Fibroblast of skin of right biceps (primary cell): Measurements from ENCODE around the gene RPAP2.
"Not testable (repeated sequence)": the region's sequence is repeated elsewhere in the genome, so short reads cannot be mapped to it uniquely, and the experiment has no call there.

Experiments used
- DNase-seq: peaks from one replicate; pipeline ENCODE4 v3.0.0-alpha.2; 2013

The RPAP2 gene

DNA sequence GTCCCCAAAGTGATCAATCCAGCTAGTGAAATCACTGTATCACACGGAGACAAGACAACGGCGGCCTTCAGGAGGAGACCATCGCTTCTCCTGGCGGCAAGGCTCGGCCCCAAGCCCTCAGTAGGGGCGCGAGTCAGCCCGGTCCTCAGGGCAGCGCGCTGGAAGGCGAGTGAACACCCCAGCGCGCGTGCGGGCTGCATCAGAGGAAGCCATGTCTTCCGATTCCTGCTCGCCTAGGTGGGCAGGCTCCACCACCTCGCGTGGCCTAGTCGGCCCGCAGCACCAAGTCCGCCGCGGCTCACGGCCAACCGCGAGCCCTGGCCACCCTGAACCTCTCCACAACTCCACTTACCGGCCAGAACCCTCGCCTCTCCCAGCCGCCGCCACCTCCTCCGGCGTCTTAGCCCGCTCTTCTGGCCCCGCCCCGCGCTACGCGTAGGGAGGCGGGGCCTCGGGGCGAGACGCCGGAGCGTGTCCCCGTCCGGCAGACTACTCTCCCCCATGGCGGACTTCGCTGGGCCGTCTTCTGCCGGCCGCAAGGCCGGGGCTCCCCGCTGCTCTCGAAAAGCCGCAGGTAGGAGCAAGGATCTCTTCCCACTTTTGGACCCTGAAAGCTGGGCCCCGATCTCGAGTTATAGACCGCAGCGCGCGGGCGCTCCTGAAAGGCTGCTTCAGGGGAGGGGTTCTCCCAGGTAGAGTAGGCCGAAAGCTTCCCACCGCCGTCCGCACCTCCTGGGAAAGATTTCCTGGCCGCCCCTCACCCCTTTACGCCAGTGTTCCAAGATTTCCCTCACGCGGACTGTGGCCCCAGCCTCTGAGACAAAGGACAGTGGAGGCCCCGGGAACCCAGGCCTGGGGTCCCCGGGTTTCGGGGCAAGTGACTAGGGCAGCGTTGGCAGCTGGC lies at the start of gene RPAP2, which contains the start of gene GLMN:
RPAP2 (plus strand) TSS at position 487 of the 904 bp plus-strand sequence; CDS start at position 502, 15 bp downstream.
GLMN (minus strand) TSS at position 415 of the 904 bp plus-strand sequence. CDS start 988 bp downstream, outside the sequence.
- DNase-seq, result peak; percentile 86

DNA sequence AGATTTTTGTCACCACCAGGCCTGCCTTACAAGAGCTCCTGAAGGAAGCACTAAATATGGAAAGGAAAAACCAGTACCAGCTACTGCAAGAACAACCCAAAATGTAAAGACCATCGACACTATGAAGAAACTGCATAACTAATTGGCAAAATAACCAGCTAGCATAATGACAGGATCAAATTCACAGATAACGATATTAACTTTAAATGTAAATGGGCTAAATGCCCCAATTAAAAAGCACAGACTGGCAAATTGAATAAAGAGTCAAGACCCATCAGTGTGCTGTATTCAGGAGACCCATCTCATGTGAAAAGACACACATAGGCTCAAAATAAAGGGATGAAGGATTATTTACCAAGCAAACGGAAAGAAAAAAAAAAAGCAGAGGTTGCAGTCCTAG lies 44.1 kb upstream of the RPAP2 start:
- DNase-seq, result not testable (repeated sequence)

DNA sequence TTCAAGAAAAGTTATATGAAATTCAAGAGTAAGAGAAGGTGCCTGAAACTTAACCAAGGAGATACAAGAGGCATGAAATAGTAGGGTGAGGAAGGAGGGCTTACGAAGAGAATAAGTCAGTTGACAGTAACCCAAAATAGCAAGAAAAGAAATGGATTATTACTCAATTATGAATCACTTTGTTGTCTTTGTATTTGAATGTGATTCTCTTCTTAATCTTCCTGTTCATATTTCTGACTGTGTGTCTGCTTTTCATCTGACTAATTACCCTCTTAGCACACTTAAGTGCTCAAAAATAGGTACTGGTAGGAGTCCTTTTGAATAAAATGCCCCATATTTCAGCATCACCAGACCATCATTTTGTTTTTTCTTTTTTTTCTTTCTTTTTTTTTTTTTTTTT lies 39.5 kb upstream of the RPAP2 start:
- peak; percentile 6 for DNase-seq

DNA sequence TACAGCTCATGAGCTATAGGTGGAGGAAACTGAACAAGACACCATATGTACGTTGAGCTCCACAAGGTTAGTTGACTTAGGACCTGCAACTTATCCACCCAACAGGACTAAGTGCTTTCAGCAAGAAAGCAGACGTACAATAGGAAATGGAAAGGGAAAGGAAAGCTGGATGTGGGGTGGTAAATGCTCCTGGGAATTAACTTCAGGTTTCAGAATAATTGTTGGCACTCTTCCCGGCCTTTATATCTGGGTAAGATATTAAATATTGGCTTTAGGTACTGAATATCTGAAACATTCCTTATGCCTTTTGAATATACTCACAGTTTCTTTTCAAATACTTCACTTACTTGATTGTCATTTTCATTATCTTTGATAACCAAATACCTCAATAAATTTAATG lies 36.3 kb upstream of the RPAP2 start:
- DNase-seq, result no peak

DNA sequence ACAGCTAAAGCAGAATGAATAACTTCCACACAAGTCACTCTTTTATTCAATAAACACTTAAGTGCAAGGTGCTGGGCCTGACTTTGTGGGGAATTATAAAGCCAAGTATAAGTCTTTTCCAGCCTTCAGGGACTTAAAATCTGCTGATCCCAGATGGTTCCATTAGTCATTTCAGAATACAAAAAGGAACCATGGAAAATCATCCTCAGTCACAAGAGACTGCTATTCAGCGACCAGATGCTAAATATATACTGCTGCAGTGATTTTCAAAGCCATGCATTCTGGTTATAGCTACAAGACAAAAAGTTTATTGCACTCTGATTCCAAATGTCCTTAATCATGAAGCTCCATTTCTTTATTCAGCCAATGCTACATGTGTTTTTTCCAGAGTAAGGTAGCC lies 25.8 kb upstream of the RPAP2 start:
- DNase-seq, result no peak

DNA sequence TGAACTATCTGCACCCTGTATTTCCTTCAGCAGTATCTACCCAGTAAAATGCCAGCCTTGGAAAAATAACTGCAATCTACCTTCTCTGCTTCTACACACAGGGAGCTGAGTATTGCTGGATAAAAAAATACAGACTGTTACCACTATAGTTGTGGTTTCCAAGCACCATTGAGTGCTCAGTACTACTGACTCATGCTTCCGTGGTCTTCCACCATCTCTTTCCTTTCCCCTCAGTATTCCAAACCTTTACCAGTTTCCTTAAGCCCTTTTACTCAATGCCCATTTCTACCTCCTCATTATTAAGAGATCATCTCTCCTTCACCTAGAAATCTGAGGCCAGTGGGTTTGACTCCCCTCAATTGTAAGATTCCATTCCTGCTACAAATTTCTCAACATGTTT lies 23.9 kb upstream of the RPAP2 start:
- peak; percentile 36 for DNase-seq

DNA sequence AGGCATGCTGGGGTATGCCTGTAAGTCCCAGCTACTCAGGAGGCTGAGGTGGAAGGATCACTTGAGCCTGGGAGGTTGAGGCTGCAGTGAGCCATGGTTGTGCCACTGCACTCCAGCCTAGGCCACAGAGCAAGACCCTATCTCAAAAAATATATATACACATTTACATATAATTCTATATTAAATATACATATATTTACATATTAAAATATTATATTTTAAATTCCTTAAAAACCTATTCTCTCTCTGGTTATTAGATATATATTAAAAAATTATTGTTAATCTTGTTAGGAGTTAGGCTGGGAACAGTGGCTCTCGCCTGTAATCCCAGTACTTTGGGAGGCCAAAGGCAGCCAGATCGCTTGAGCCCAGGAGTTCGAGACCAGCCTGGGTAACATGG lies 22.8 kb upstream of the RPAP2 start:
- no peak for DNase-seq

DNA sequence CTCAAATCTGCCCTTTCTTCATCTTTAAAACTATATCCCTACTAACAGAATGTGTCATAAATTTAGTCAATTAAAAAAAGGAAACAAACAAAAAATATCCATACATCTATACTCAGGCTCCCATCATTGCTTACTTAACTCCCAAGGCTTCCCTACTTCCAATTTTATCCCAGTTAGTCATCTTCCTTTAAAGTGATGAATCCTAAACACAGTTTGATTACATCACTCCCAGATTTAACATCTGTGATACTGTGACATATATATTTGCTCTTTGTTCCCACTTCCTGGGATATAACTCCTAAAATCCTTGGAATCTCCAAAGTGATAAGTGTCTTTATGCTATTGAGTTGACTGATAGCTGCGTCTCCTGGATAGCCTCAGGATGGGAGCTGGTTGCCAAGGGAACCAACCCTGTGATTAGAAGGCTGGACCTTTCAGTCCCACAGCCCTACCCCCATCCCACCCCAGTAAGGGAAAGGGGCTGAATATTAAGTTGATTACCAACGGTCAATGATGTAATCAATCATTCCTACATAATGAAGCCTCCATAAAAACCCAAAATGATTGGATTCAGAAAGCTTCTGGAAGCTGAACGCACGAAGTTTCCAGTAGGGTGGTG lies 21.6 kb upstream of the RPAP2 start:
- peak; percentile 85 for DNase-seq

DNA sequence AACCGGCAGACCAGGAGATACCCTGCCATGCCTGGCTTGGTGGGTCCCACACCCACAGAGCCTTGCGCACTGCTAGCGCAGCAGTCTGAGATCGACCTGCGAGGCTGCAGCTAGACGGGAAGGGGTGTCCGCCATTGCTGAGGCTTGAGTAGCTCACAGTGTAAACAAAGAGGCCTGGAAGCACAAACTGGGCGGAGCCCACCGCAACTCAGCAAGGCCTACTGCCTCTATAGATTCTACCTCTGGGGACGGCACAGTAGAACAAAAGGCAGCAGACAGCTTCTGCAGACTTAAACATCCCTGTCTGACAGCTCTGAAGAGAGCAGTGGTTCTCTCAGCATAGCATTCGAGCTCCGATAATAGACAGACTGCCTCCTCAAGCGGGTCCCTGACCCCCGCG lies 19.1 kb upstream of the RPAP2 start:
- not testable (repeated sequence) for DNase-seq

DNA sequence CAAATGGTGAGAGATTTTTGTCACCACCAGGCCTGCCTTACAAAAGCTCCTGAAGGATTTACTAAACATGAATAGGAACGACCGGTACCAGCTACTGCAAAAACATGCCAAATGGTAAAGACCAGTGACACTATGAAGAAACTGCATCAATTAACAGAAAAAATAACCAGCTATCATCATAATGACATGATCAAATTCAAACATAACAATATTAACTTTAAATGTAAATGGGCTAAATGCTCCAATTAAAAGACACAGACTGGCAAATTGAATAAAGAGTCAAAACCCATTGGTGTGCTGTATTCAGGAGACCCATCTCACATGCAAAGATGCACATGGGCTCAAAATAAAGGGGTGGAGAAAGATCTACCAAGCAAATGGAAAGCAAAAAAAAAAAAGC lies 17.4 kb upstream of the RPAP2 start:
- not testable (repeated sequence) for DNase-seq

DNA sequence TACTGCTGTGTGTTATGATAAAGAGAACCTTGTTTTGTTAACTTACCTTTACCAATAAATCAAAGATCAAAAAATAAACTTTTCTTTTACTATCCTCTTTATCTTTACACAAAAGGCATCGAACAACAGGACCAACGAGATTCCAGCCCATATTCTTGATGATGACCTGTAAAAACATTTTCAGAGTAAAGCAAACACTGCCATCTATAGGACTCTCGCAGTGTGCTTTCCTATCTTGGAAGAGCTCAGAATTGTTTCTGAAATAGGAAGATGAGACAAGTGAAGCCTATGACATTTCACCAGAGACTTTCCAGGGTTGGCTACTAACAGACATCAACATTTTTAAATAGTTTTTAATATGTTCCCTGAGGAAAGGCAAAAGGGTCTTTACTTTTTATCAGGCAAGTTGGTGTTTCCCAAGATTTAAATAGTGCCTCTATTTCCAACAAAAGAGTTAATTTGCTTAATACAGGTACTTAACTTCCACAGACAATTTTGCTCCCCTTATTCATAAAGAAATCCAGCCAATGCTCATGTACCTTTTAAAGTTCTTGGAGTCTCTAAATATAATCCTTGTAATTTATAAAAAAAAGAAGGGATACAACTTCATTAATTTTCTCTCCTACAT lies 7.4 kb upstream of the RPAP2 start:
- peak; percentile 60 for DNase-seq

DNA sequence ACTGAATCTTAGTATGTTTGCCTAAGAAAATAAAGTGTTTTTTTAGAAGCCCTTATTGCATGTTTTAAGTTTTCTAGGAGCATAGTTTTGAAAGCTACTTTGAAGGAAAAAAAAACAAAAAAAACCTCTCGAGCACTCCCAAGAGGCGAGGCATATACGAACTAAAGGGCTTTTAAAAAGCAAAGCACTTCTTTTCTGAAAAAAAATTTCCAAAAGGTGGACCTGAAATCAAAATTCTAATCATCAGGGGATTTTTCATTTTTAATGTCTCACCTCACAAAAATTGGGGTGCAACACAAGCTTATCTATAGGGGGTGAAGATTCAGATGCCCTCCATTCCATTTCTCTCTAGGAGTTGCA lies 666 bp upstream of the RPAP2 start:
- no peak for DNase-seq

DNA sequence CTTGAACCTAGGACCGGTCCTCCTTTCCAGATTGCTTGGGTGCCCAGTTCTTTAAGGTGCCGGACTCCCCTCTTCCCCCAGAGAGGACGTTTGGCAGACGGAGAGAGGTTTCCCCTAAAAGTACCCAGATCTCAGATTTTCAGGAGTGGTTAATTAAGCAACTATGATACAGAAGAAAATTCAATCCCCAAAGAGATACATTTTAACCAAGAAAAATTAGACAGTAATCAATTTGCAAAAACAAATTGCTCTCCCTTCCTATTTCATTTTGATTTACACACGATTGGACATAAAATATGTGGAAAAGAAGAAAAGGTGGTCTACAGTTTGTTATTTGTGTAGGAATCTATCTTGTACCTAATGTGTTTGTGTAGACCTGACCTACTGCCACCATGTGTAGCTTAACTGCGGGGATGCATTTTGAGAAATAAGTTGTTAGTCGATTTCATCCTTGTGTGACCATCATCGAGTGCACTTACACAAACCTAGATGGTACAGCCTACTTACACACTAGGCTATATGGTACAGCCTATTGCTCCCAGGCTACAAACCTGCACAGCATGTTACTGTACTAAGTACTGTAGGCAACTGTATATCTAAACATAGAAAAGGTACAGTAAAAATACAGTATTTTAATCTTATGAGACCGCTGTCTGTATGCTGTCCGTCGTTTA lies 755 bp downstream of the RPAP2 start:
- DNase-seq, result no peak

DNA sequence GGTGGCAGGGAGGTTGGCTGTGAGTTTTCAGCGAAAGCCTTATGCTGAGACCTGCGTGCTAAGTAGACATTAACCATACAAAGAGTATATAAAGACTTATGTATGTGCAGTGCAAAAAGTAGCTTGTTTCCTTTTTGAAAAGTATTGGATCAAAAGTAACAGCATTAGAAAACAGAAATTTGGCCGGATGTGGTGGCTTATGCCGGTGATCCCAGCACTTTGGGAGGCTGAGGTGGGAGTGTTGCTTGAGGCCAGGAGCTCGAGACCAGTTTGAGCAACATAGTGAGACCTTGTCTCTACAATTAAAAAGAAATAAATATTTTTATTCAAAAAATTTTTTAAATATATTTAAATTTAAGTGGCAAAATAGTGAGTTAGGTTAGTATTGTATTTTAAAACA lies 2.2 kb downstream of the RPAP2 start:
- no peak for DNase-seq

DNA sequence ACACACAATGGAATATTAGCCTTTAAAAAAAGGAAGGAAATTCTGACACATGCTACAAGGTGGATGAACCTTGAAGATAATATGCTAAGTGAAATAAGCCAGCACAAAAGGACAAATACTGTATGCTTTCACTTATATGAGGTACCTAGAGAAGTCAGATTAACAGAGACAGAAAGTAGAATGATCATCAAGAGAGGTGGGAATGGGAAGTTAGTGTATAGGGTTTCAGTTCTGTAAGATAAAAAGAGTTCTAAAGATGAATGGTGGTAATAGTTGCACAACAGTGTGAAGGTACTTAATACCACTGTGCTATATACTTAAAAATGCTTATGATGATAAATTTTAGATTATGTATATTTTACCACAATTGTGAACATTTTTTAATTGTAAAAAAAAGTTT lies 7.2 kb downstream of the RPAP2 start:
- DNase-seq, result no peak

DNA sequence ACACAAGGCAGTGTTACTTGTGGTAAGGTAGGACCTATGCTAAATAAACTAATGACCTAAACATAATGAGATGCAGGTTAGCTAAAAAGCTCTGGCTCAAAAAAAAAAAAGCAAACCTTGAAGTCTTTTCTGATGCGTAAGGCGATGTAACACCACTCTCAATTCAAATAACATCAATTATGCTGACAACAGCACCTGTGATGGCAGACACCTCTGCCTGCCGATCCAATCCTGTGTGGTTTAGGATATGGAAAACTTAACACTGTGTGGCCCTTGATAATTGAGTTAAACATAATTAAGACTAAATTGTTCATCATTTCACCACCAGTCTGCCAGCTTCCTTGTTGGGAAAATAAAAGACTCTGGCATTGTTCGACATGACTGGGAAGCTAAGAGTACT lies 9.1 kb downstream of the RPAP2 start:
- DNase-seq, result no peak

DNA sequence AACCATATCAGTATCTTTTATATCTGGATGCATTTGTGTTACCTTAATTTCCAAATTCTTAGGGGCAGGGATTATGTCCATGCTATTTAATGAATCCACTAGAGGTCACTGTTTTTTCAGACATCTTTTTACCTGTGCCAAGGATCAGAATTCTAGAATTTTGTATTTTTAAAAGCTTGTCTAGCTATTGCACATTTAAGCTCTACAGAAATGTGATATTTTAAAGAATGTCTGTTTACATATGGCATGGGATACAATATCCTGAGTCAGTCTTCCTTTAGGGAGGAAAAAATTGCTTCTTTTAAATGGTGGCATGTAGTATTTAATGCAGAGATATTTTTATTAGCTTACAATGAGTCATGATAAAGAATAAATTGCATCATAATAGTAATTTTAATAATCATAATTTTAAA lies 11.3 kb downstream of the RPAP2 start:
- DNase-seq, result peak; percentile 10

DNA sequence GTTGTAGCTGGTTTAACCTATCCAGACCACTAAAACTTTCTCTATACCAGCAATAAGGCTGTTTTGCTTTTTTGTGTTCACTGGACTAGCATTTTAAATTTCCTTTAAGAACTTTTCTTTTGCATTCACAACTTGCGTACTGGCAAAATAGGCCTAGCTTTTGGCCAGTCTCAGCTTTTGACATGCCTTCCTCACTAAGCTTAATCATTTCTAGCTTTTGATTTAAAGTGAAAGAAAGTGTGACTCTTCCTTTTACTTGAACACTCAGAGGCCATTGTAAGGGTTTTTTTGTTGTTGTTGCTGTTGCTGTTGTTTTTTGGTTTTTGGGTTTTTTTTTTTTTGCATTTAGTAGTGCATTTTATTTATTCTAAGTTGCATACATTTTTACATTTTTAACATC lies 15.2 kb downstream of the RPAP2 start:
- DNase-seq, result no peak

DNA sequence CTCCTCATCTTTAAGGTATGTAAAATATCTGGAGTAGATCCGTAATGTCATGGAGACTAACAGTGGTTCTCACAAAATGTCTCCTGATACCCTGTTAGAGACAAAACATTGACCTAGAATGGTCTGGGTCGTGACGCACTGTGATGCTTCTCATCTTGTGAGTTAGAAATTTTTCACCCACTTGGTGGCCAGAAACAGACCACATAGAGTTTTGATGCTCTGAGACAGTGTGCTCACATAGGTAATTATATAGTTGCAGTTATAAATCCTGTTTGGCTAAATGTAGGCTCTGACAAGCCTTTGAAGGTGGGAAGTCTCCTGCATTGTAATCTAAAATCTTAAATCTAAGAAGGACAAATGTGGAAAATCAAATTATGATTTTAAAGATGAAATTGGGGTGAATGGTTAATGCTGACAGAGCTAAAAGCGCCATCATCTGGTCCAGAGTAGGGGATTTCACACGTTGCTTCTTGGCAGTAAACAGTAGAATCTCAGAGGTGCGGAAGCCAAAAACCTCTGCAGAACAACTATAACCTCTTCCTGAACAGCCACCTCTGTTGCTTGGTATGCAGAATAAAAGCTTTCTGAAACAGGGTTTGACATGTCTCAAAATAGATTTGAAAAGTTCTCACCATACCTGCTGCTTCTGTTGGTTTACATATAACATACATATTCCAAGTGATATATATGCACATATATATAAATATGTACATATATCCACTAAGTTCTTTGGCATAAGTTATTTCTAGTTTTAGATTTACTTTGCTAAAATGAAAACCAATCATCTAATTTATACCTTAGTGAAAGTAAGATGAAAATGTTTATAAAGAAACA lies 17.1 kb downstream of the RPAP2 start:
- no peak for DNase-seq

DNA sequence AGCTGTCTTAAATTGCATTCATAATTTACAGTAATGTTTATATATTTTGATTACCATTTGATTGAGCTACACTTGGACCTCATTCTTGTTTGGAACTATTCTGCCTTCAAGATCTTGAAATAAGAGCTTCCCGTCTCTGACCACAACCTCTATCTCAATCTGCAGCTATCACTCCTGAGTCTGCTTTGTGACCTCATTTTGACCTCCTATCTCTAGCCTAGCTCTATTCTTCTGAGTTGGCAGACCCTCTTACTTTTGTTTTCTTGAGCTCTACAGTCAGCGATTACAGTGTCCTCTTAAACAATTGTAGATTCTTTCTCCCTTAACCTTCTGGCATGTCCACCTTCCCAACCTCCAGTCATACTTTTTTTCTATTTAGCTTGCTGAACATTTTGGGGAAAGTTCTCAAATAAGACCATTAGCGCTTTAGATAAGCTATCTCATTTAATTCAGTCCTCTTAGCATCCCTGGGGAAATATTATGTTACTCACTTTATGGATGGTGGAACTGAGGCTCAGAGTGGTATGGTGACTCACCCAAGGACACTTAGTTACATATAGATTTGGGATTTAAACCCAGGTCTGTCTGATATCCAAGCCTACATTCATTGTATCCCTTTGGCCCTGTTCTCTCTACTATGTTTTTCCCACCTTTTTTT lies 19.1 kb downstream of the RPAP2 start:
- DNase-seq, result no peak
